Measurements from ENCODE around the gene TTLL8. TPM values are rescaled to one million over a fixed set of nuclear protein-coding genes. Genes with fewer than 3 reads are reported as not detected.

TTLL8 gene
- total RNA-seq, 1 experiment from 2014 or later = not detected

DNA sequence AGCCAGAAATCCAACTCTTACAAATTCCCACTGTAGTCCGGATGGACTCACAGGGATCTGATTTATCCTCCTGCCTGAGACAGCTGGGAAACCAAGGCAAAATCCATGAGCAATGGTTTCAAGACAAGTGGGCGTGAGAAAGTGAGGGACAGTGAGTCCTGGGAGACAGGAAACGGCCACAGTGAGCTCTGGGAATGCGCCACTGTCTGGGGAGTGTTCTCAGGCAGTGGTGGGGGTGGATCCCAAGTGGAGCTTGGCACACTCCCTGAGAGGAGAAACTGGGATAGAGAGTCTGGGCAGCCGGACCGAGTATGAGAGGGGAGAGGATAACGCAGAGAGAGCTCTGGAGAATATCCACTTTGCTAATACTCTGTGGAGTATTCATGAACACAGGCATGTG lies 55.3 kb downstream of the TTLL8 start:
- DNase-seq (ENCODE audit: low read depth) = no peak

DNA sequence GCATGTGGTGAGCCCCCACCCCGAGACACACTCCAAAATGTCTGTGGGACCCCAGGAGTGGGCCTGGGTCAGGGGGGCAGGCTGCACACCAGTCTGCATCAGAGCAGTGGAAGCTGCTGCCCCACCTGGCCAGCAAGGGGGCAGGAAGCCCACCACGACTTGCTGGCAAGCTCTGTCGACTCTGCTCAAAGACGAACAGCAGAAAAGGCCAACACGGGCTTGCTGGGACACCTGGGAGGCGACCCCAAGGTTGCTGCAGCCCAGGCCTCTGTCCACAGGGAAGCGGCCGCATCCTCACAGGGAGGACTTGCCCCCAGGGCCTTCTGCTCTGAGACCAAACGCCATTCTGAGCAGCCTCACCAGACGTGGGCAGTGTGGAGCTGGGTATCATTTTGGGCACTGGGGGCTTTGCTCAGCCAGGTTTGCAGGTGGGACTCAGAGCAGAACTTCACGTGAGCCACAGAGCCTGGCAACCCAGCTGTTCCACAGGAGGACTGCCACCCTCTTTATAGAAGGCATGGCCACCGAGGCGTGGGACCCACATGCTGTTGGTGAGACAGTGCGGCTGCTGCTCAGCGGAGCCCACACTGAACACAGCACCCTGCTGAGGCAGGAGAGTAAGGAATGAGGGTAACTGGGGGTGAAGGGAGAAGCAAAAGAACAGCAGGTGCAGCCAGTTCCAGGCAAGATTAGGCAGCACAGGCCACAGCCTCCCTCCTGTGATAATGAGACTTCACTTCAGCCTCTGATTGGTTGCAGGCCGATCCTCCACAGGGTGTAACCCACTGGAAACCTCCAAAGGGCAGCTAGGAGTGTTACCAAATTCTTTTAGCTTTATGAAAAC lies 56.5 kb downstream of the TTLL8 start:
- DNase-seq (ENCODE audit: low read depth) = no peak

DNA sequence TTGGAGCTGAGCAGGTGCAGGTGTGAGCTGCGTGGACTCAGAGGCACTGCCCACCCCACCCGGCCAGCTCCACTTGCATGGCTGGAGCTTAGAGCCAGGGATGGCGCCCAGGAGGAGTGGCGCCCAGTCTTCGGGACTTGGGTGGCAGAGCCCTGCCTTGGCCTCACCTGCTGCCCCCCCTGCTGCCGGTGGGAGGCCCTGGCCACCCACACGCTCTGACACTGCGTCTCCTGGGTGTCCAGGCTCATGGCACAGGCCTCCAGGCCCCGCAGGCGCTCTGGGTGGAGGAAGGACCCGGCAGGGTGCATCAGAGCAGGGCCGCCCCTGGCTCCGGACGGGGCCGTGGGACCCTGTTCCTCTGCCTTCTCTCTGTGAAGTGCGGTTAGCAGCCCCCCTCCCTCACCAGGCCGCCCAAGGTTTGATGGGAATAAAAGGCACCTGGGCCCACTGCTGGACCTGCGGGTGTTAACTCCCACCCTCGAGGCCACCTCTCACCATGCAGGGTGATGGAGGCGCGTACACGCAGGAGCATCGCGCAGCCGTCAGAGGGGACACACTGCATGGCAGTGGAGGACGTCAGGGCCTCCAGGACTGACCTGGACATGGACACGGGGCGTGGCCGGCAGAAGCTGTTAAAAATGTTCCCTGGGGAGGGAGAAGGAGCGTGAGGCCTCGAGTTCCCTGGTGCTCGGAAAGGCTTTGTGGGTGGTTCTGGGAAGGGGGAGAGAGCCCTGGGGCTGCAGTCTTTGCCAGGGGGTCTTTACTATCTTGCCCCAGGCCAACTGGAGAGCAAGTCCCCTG lies 57.3 kb downstream of the TTLL8 start:
- DNase-seq (ENCODE audit: low read depth) = no peak

GRCh38 chr22:49999946-50000586 lies 58.0 kb downstream of the TTLL8 start:
- no peak for DNase-seq (ENCODE audit: low read depth)

DNA sequence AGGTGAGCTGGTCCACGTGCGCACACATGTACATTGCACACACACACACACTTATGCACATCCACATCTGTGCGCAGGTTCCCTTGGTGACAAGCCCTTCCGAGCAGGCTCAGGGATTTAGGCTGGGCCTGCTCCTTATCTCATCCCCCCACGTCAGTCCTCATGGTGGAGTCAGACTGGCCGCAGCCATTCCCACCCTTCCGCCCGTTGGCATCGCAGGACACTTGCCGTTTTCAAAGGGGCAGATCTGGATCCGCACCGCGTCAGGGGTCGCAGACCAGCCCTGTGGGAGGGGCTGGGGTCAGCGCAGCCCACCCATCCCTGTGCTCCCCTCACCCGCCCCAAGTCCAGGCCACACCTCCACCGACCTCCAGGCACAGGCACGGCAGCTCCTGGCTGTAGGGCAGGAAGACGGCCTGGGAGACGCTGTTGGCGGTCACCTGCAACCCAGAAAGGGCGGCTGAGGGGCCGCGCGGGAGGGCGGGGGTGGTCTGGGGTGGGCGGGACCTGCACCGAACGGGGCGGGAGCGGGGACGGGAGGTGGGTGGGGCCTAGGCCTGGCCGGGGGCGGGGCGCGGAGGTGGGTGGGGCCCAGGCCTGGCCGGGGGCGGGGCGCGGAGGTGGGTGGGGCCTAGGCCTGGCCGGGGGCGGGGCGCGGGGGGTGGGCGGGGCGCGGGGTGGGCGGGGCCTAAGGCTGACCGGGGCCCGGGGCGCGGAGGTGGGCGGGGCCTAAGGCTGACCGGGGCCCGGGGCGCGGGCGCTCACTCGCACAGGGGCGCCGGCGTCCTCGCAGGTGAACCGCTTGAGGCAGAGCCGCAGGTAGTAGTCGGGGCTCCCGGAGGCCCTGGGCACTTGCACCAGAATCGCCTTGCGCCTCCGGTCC lies 58.8 kb downstream of the TTLL8 start:
- DNase-seq (ENCODE audit: low read depth) = peak; percentile 2

DNA sequence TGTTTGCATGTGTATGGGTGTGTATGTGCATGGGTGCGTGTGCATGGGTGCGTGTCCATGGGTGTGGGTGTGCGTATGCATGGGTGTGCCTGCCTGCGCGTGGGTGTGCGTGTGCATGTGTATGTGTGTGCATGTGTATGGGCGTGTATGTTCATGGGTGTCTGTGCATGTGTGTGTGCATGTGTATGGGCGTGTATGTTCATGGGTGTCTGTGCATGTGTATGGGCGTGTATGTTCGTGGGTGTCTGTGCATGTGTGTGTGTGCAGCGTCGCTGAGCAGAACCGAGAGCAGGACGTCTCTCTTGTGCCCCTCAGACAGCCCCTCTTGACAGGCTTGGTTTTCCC lies 59.4 kb downstream of the TTLL8 start:
- DNase-seq (ENCODE audit: low read depth) = peak; percentile 1

GRCh38 chr22:49997932-49998717 lies 60.0 kb downstream of the TTLL8 start:
- peak; percentile 1 for DNase-seq (ENCODE audit: low read depth)

- DNase-seq (ENCODE audit: low read depth) = no peak
These were observed 60.9 kb downstream of the TTLL8 start for GRCh38 chr22:49997251-49997599.

- peak; percentile 1 for DNase-seq (ENCODE audit: low read depth)
These were observed 61.4 kb downstream of the TTLL8 start for GRCh38 chr22:49996518-49997250.

DNA sequence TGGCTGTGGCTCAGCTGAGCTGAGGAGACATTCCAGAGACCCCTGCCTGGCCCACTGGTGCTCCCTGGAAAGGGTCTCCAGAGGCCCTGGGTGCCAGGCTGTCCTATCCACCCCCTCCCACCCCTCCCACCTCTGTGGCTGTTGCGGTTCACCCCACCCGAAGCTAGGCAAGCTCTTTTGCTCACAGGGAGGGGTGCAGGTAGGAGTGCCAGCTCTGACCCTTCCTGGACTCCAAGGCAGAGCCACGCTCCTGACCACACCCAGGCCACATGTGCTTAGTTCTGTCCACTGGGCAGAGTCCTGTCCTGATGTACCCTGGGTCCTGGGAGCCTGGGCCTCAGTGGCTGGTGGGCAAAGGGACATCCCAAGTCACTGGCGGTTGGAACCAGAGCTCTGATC lies 62.0 kb downstream of the TTLL8 start:
- peak; percentile 1 for DNase-seq (ENCODE audit: low read depth)

DNA sequence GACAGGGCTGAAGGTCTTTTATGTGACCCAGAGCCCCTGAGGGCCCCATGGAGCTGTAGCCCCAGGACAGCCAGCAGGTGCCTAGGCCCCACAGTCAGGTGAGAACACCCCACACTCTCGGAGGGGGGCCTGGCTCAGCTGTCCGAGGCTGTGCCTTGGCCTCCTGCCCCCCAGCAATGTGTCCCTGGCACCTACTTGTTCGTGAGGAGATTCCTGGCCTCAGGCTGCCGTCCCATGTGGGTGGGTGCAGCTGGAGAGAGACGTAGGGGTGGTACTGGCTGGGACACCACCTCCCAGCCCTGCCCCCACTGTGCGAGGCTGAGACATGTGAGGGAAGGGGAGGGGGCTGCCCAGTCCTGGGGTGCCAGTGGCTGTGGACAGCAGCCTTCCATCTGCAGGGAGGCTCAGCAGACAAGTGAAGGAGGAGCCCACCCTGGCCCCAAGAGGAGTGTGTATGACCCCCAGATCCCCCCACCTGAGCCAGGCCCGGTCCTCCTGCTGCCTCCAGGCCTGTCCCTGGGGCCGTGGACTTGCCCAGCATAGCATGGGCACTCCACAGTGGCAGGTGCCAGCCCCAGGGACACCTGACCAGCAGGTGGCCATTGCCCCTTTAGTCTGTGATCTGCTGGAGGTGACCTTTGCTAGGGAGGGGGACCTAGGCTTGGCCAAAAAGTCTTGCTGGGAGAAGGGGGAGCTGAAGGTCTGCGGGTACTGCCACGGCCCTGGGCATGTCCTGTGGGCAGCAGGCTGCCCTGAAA lies 62.6 kb downstream of the TTLL8 start:
- peak; percentile 1 for DNase-seq (ENCODE audit: low read depth)

DNA sequence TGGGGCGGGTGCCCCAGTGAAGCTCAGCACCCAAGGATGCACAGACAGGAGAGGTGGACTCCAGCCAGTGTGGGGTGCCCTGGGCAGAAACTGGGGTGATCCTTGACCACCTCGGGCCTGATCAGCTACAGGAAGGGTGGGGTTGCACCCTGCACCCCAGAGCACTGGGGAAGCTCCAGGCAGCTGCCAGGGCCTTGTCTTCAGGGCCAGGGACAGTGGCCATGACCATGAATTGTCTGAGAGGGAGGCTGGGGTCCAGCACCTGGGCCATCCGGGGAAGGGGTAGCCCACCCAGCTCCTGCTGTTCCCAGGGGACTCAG lies 63.1 kb downstream of the TTLL8 start:
- DNase-seq (ENCODE audit: low read depth) = no peak

GRCh38 chr22:49994361-49995040 lies 63.6 kb downstream of the TTLL8 start:
- DNase-seq (ENCODE audit: low read depth) = peak; percentile 2

GRCh38 chr22:49993649-49994360 lies 64.3 kb downstream of the TTLL8 start:
- peak; percentile 0 for DNase-seq (ENCODE audit: low read depth)

DNA sequence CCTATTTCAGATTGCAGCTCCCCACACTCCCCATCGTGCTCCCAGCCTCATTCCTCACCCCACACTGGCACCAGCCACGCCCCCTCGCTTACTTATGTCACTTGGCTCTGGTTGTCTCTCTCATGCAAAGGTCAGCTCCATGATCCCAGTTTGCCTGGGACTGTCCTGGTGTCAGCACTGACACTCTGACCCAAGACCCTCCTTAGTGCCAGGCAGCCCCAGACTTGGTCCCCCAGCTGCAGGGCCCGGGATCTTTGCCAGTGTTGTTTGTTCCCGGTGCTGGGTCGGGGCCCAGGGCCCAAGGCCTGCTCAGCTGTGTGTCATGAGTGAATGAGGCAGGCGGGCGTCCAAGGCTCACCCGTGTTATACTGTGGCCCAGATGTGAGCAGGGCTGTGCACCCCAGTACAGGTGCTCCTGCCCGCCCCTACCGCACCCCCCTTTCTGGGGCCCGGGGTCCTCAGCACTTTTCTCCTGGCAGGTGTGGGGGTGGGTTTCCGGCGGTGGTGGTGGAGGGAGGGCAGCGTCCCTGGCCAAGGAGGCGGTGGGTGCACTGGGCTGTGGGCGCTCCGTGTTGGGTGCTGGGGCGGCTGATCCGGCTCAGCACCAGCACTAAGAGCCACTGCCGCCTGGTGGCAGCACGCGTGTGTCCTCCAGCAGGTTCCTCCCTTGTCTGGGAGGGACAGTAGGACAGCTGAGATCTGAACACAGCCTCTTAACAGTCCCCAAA lies 65.0 kb downstream of the TTLL8 start:
- peak; percentile 54 for DNase-seq (ENCODE audit: low read depth)

GRCh38 chr22:49991907-49992533 lies 66.1 kb downstream of the TTLL8 start:
- no peak for DNase-seq (ENCODE audit: low read depth)

DNA sequence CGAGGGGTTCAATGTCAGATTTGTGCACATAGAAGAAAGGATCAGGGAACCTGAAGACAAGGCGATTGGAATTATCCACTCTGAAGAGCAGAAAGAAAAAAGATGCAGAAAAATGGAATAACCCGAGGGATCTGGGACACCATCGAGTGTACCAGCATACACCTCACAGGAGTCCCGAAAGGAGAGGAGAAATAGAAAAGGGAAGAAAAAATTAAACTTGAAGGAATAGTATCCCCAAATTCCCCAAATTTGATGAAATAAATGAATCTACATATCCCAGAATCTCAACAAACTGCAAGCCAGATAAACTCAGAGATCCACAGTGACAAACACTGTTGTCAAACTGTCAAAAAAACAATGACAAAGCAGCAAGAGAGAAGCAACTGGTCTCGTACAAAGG lies 66.9 kb downstream of the TTLL8 start:
- no peak for DNase-seq (ENCODE audit: low read depth)
